Measurements from ENCODE around the gene RBM46.

RBM46 gene

GRCh38 chr4:154779362-154779947, 1.6 kb upstream of the RBM46 start:
- no peak for TF ChIP-seq FOXM1 (IDR thresholded peaks at IDR 0.05; ENCODE audit: borderline replicate concordance, low read depth)
- peak; percentile 62 for TF ChIP-seq RAD21 (IDR thresholded peaks at IDR 0.05; ENCODE audit: low read depth)

- TF ChIP-seq ZBTB7A (IDR thresholded peaks at IDR 0.05; ENCODE audit: low read depth) (no peak), EGR1 (IDR thresholded peaks at IDR 0.05) (no peak), REST (IDR thresholded peaks at IDR 0.05; ENCODE audit: low read depth) (no peak), USF1 (IDR thresholded peaks at IDR 0.05) (no peak), MAX (IDR thresholded peaks at IDR 0.05) (no peak), TAF1 (IDR thresholded peaks at IDR 0.05; ENCODE audit: low read depth) (no peak), YY1 (IDR thresholded peaks at IDR 0.05; ENCODE audit: low read depth) (no peak), CEBPB (IDR thresholded peaks at IDR 0.05) (no peak), NFIC (IDR thresholded peaks at IDR 0.05) (no peak), TCF12 (IDR thresholded peaks at IDR 0.05; ENCODE audit: low read depth) (no peak), CREB1 (IDR thresholded peaks at IDR 0.05; ENCODE audit: low read depth) (no peak), FOXM1 (IDR thresholded peaks at IDR 0.05; ENCODE audit: borderline replicate concordance, low read depth) (no peak), EP300 (IDR thresholded peaks at IDR 0.05; ENCODE audit: borderline replicate concordance) (no peak), TEAD4 (IDR thresholded peaks at IDR 0.05) (no peak), RAD21 (IDR thresholded peaks at IDR 0.05; ENCODE audit: low read depth) (no peak)
Observed at GRCh38 chr4:154781983-154782293, 866 bp downstream of the RBM46 start.

GRCh38 chr4:154807042-154807630, 26.1 kb downstream of the RBM46 start:
- TF ChIP-seq RAD21 (IDR thresholded peaks at IDR 0.05; ENCODE audit: low read depth) (peak; percentile 72), NFIC (IDR thresholded peaks at IDR 0.05) (no peak)

GRCh38 chr4:154818230-154818629, 37.2 kb downstream of the RBM46 start:
- TF ChIP-seq NFIC (IDR thresholded peaks at IDR 0.05) (no peak), EP300 (IDR thresholded peaks at IDR 0.05; ENCODE audit: borderline replicate concordance) (no peak), YY1 (IDR thresholded peaks at IDR 0.05; ENCODE audit: low read depth) (no peak), MAX (IDR thresholded peaks at IDR 0.05) (no peak), TCF12 (IDR thresholded peaks at IDR 0.05; ENCODE audit: low read depth) (no peak), EGR1 (IDR thresholded peaks at IDR 0.05) (no peak), CEBPB (IDR thresholded peaks at IDR 0.05) (no peak), TEAD4 (IDR thresholded peaks at IDR 0.05) (no peak), RAD21 (IDR thresholded peaks at IDR 0.05; ENCODE audit: low read depth) (no peak), USF1 (IDR thresholded peaks at IDR 0.05) (no peak), ZBTB7A (IDR thresholded peaks at IDR 0.05; ENCODE audit: low read depth) (no peak), REST (IDR thresholded peaks at IDR 0.05; ENCODE audit: low read depth) (no peak), TAF1 (IDR thresholded peaks at IDR 0.05; ENCODE audit: low read depth) (no peak), CREB1 (IDR thresholded peaks at IDR 0.05; ENCODE audit: low read depth) (no peak), FOXM1 (IDR thresholded peaks at IDR 0.05; ENCODE audit: borderline replicate concordance, low read depth) (no peak)

- no peak for TF ChIP-seq NFIC (IDR thresholded peaks at IDR 0.05)
- no peak for TF ChIP-seq ZBTB7A (IDR thresholded peaks at IDR 0.05; ENCODE audit: low read depth)
- no peak for TF ChIP-seq TCF12 (IDR thresholded peaks at IDR 0.05; ENCODE audit: low read depth)
- no peak for TF ChIP-seq CREB1 (IDR thresholded peaks at IDR 0.05; ENCODE audit: low read depth)
- TF ChIP-seq EGR1 (IDR thresholded peaks at IDR 0.05), result no peak
- TF ChIP-seq EP300 (IDR thresholded peaks at IDR 0.05; ENCODE audit: borderline replicate concordance), result no peak
- no peak for TF ChIP-seq FOXM1 (IDR thresholded peaks at IDR 0.05; ENCODE audit: borderline replicate concordance, low read depth)
- TF ChIP-seq MAX (IDR thresholded peaks at IDR 0.05), result no peak
- no peak for TF ChIP-seq TEAD4 (IDR thresholded peaks at IDR 0.05)
- TF ChIP-seq RAD21 (IDR thresholded peaks at IDR 0.05; ENCODE audit: low read depth), result no peak
- no peak for TF ChIP-seq REST (IDR thresholded peaks at IDR 0.05; ENCODE audit: low read depth)
- TF ChIP-seq USF1 (IDR thresholded peaks at IDR 0.05), result no peak
- TF ChIP-seq YY1 (IDR thresholded peaks at IDR 0.05; ENCODE audit: low read depth), result no peak
- TF ChIP-seq CEBPB (IDR thresholded peaks at IDR 0.05), result no peak
Observed at GRCh38 chr4:154822775-154823174, 41.7 kb downstream of the RBM46 start.

All from Ishikawa (cell line).